Kidney epithelial cell (primary cell): Measurements from ENCODE around the gene LRFN2. TPM values are rescaled to one million over a fixed set of nuclear protein-coding genes. Genes with fewer than 3 reads are reported as not detected.

Experiments
- DNase-seq: peaks from one replicate; pipeline ENCODE4 v3.0.0-alpha.2; 2010; ENCODE audit warnings: low read depth
- H3K27me3 ChIP-seq: 2 replicates; pipeline ENCODE4 v1.6.0; 2011; ENCODE audit warnings: low read length; ENCODE audit not compliant: control insufficient read depth, insufficient read depth
- H3K36me3 ChIP-seq: 2 replicates; pipeline ENCODE4 v1.5.1; 2011; ENCODE audit warnings: low read length; ENCODE audit not compliant: control insufficient read depth, insufficient read depth
- H3K4me3 ChIP-seq: 2 replicates; pipeline ENCODE4 v1.5.1; 2011; ENCODE audit warnings: low read depth, mild to moderate bottlenecking, control low read depth, low read length
- CTCF ChIP-seq: IDR thresholded peaks from 2 replicates; pipeline ENCODE4 v1.5.1; 2011; ENCODE audit warnings: mild to moderate bottlenecking, moderate library complexity, low read length, control low read depth, inconsistent platforms; ENCODE audit not compliant: insufficient read depth, poor library complexity, severe bottlenecking
- total RNA-seq: library from RNA; depleted of rRNA; stranded (reverse); fragments of >200 nt; gene quantifications from 2 replicates; pipeline ENCODE4 v1.2.3, GENCODE V29; 2015

LRFN2 gene
- total RNA-seq, 1 donor from 2014 or later, result not detected

- TF ChIP-seq CTCF, result no peak
- Histone ChIP-seq H3K27me3 (no peaks in the 10 kb centered on the region), H3K4me3 (no peak overlapping the region), H3K36me3 (no peaks in the 10 kb centered on the region)
- DNase-seq, result no peak
Observed at GRCh38 chr6:40409716-40410397, 177.3 kb downstream of the LRFN2 start.

GRCh38 chr6:40408786-40409542 lies 178.2 kb downstream of the LRFN2 start:
- no peak for TF ChIP-seq CTCF
- no peak for DNase-seq
- H3K4me3 ChIP-seq, result no peak overlapping the region
- H3K36me3 ChIP-seq, result no peaks in the 10 kb centered on the region
- H3K27me3 ChIP-seq, result no peaks in the 10 kb centered on the region

GRCh38 chr6:40407239-40407638 lies 179.9 kb downstream of the LRFN2 start:
- no peak for TF ChIP-seq CTCF

GRCh38 chr6:40406175-40406574 lies 181.0 kb downstream of the LRFN2 start:
- no peak for DNase-seq
- Histone ChIP-seq H3K36me3 (no peaks in the 10 kb centered on the region), H3K4me3 (no peak overlapping the region), H3K27me3 (no peaks in the 10 kb centered on the region)
- TF ChIP-seq CTCF, result no peak

More at GRCh38 chr6:40407239-40407638, 179.9 kb downstream of the LRFN2 start:
- Histone ChIP-seq H3K27me3 (no peaks in the 10 kb centered on the region), H3K4me3 (no peak overlapping the region), H3K36me3 (no peaks in the 10 kb centered on the region)
- no peak for DNase-seq

- H3K27me3 ChIP-seq, result no peaks in the 10 kb centered on the region
- no peak overlapping the region for H3K4me3 ChIP-seq
- H3K36me3 ChIP-seq, result no peaks in the 10 kb centered on the region
- no peak for TF ChIP-seq CTCF
- DNase-seq, result no peak
Observed at GRCh38 chr6:40400738-40401137, 186.4 kb downstream of the LRFN2 start.

- TF ChIP-seq CTCF, result no peak
- Histone ChIP-seq H3K27me3 (no peaks in the 10 kb centered on the region), H3K4me3 (no peak overlapping the region), H3K36me3 (no peaks in the 10 kb centered on the region)
- no peak for DNase-seq
Observed at GRCh38 chr6:40399888-40400457, 187.2 kb downstream of the LRFN2 start.
